RWPE2 (cell line): ENCODE data around the gene OR52I1.
A peak's percentile ranks its signal among the peaks of the same experiment; 100 is the strongest.

Source experiments
- ATAC-seq: fragments of 200-7000 bp; cut with Tn5 transposase; 3 replicates; pipeline ENCODE4 v1.9.1; 2021; ENCODE audit warnings: low read depth
- DNase-seq: peaks from one replicate; pipeline ENCODE4 v3.0.0-alpha.2; 2020; ENCODE audit warnings: low spot score
- H3K27ac ChIP-seq: fragments of 450-650 bp; 2 replicates; pipeline ENCODE4 v1.5.1; 2017; ENCODE audit warnings: mild to moderate bottlenecking; ENCODE audit not compliant: poor library complexity, severe bottlenecking
- H3K27me3 ChIP-seq: fragments of 250-450 bp; sonication (Bioruptor Pico); 2 replicates; pipeline ENCODE4 v1.5.1; 2021; ENCODE audit warnings: mild to moderate bottlenecking, moderate library complexity; ENCODE audit not compliant: insufficient read depth, poor library complexity, severe bottlenecking
- H3K36me3 ChIP-seq: fragments of 250-450 bp; sonication (Bioruptor Pico); 2 replicates; pipeline ENCODE4 v1.5.1; 2020; ENCODE audit warnings: low read depth, mild to moderate bottlenecking, moderate library complexity
- H3K4me1 ChIP-seq: fragments of 250-450 bp; sonication (Bioruptor Pico); 2 replicates; pipeline ENCODE4 v1.5.1; 2021; ENCODE audit warnings: mild to moderate bottlenecking, moderate library complexity; ENCODE audit not compliant: insufficient read depth, poor library complexity, severe bottlenecking
- H3K4me3 ChIP-seq: fragments of 250-450 bp; sonication (Bioruptor Pico); 2 replicates; pipeline ENCODE4 v1.5.1; 2021; ENCODE audit warnings: mild to moderate bottlenecking, moderate library complexity; ENCODE audit not compliant: severe bottlenecking
- H3K9me3 ChIP-seq: fragments of 250-450 bp; sonication (Bioruptor Pico); 2 replicates; pipeline ENCODE4 v1.5.1; 2021; ENCODE audit warnings: mild to moderate bottlenecking, moderate library complexity; ENCODE audit not compliant: severe bottlenecking
- CTCF ChIP-seq: fragments of 450-650 bp; IDR thresholded peaks from one replicate; pipeline ENCODE4 v1.5.1; 2017; ENCODE audit warnings: mild to moderate bottlenecking, moderate library complexity; ENCODE audit not compliant: poor library complexity, severe bottlenecking

Gene OR52I1

GRCh38 chr11:4605057-4605456, 11.2 kb downstream of the OR52I1 start:
- Histone ChIP-seq H3K4me3 (no peak overlapping the region), H3K36me3 (peaks cover 13% of the 10 kb centered on the region), H3K27me3 (no peaks in the 10 kb centered on the region), H3K4me1 (peaks cover 5% of the 10 kb centered on the region), H3K27ac (no peak overlapping the region), H3K9me3 (no peaks in the 10 kb centered on the region)
- TF ChIP-seq CTCF: no peak
- DNase-seq: no peak
- no peak for ATAC-seq

GRCh38 chr11:4606231-4607015, 12.6 kb downstream of the OR52I1 start:
- Histone ChIP-seq H3K36me3 (peaks cover 7% of the 10 kb centered on the region), H3K4me3 (no peak overlapping the region), H3K4me1 (peaks cover 5% of the 10 kb centered on the region), H3K27me3 (no peaks in the 10 kb centered on the region), H3K27ac (no peak overlapping the region), H3K9me3 (no peaks in the 10 kb centered on the region)
- DNase-seq (no peak), ATAC-seq (no peak)
- TF ChIP-seq CTCF: no peak

- peak overlapping the region; percentile 49 for H3K27ac ChIP-seq
- H3K9me3 ChIP-seq: no peaks in the 10 kb centered on the region
- peaks cover 7% of the 10 kb centered on the region for H3K36me3 ChIP-seq
- no peaks in the 10 kb centered on the region for H3K27me3 ChIP-seq
- peak overlapping the region; percentile 60 for H3K4me3 ChIP-seq
- ATAC-seq (no peak), DNase-seq (no peak)
- no peak for TF ChIP-seq CTCF
- H3K4me1 ChIP-seq: peaks cover 5% of the 10 kb centered on the region
These were observed 13.3 kb downstream of the OR52I1 start for GRCh38 chr11:4607096-4607495.

- no peaks in the 10 kb centered on the region for H3K9me3 ChIP-seq
- H3K27me3 ChIP-seq: no peaks in the 10 kb centered on the region
- H3K4me1 ChIP-seq: peaks cover 5% of the 10 kb centered on the region
- H3K27ac ChIP-seq: peak within 1 kb of the TSS; percentile 49
- peaks cover 7% of the 10 kb centered on the region for H3K36me3 ChIP-seq
- TF ChIP-seq CTCF: no peak
- DNase-seq (peak; percentile 92), ATAC-seq (peak; percentile 99)
- H3K4me3 ChIP-seq: peak within 1 kb of the TSS; percentile 60
These were observed 14.2 kb downstream of the OR52I1 start, which contains the start of gene TRIM68 for GRCh38 chr11:4607781-4608666. TSS of gene TRIM68 (minus strand) at chr11:4608231. CDS start at chr11:4605504, 2,727 bp downstream.
